Measurements from ENCODE around the gene TAPBP.
A peak's percentile ranks its signal among the peaks of the same experiment; 100 is the strongest.
"Not testable (repeated sequence)": the region's sequence is repeated elsewhere in the genome, so short reads cannot be mapped to it uniquely, and the experiment has no call there.

The TAPBP gene

GRCh38 chr6:33271468-33272274 is 42.2 kb downstream of the TAPBP start, which contains the start of the genes RPS18 and VPS52:
Gene RPS18, plus strand, starts transcription at chr6:33272075. Its CDS starts 45 bp downstream, at chr6:33272120.
Gene VPS52, minus strand, starts transcription at chr6:33271876. Its CDS starts 201 bp downstream, at chr6:33271675.
- Mint-ChIP-seq H3K36me3 (peaks cover 25% of the 10 kb centered on the region), H3K4me1 (peaks cover 37% of the 10 kb centered on the region), H3K27ac (peak within 1 kb of the TSS; percentile 97), H3K27me3 (no peaks in the 10 kb centered on the region), H3K4me3 (peak within 1 kb of the TSS; percentile 98), H3K9me3 (no peaks in the 10 kb centered on the region)
- peak; percentile 93 to 95 for DNase-seq (ENCODE audit: low spot score in 2 of 2)
- peak; percentile 85 for ATAC-seq (ENCODE audit: low read depth)

- Mint-ChIP-seq H3K4me3 (peak overlapping the region; percentile 98), H3K36me3 (peaks cover 30% of the 10 kb centered on the region), H3K4me1 (peaks cover 31% of the 10 kb centered on the region), H3K27ac (peak overlapping the region; percentile 97), H3K9me3 (no peaks in the 10 kb centered on the region), H3K27me3 (no peaks in the 10 kb centered on the region)
- peak; percentile 25 for ATAC-seq (ENCODE audit: low read depth)
- no peak for DNase-seq (ENCODE audit: low spot score in 2 of 2)
Measured at GRCh38 chr6:33271117-33271467, 42.8 kb downstream of the TAPBP start.

- no peaks in the 10 kb centered on the region for H3K9me3 Mint-ChIP-seq
- no peak for DNase-seq (ENCODE audit: low spot score in 2 of 2)
- no peak overlapping the region for H3K4me3 Mint-ChIP-seq
- H3K27me3 Mint-ChIP-seq: no peaks in the 10 kb centered on the region
- no peaks in the 10 kb centered on the region for H3K4me1 Mint-ChIP-seq
- no peak for ATAC-seq (ENCODE audit: low read depth)
- H3K27ac Mint-ChIP-seq: no peak overlapping the region
- peaks cover 47% of the 10 kb centered on the region for H3K36me3 Mint-ChIP-seq
Measured at GRCh38 chr6:33264015-33264414, 49.9 kb downstream of the TAPBP start.

- not testable (repeated sequence) for H3K4me3 Mint-ChIP-seq; DNase-seq (ENCODE audit: low spot score in 2 of 2); H3K9me3 Mint-ChIP-seq; H3K27ac Mint-ChIP-seq; H3K4me1 Mint-ChIP-seq; H3K27me3 Mint-ChIP-seq; ATAC-seq (ENCODE audit: low read depth)
- H3K36me3 Mint-ChIP-seq: peaks cover 38% of the 10 kb centered on the region
Measured at GRCh38 chr6:33262490-33262889, 51.4 kb downstream of the TAPBP start.

GRCh38 chr6:33259032-33259431 is 54.8 kb downstream of the TAPBP start:
- H3K36me3 Mint-ChIP-seq: peaks cover 25% of the 10 kb centered on the region
- ATAC-seq (ENCODE audit: low read depth): no peak
- no peaks in the 10 kb centered on the region for H3K27me3 Mint-ChIP-seq

GRCh38 chr6:33254591-33254990 is 59.3 kb downstream of the TAPBP start:
- Mint-ChIP-seq H3K4me3 (no peak overlapping the region), H3K27me3 (no peaks in the 10 kb centered on the region), H3K4me1 (peaks cover 16% of the 10 kb centered on the region), H3K9me3 (no peaks in the 10 kb centered on the region), H3K36me3 (peaks cover 14% of the 10 kb centered on the region), H3K27ac (no peak overlapping the region)
- ATAC-seq (ENCODE audit: low read depth) (no peak), DNase-seq (ENCODE audit: low spot score in 2 of 2) (no peak)

More at GRCh38 chr6:33259032-33259431, 54.8 kb downstream of the TAPBP start:
- DNase-seq (ENCODE audit: low spot score in 2 of 2): no peak
- H3K9me3 Mint-ChIP-seq: no peaks in the 10 kb centered on the region
- no peak overlapping the region for H3K4me3 Mint-ChIP-seq
- no peak overlapping the region for H3K27ac Mint-ChIP-seq
- H3K4me1 Mint-ChIP-seq: no peaks in the 10 kb centered on the region

GRCh38 chr6:33252759-33253158 is 61.1 kb downstream of the TAPBP start:
- H3K27ac Mint-ChIP-seq: no peak overlapping the region
- H3K36me3 Mint-ChIP-seq: peaks cover 14% of the 10 kb centered on the region
- H3K4me1 Mint-ChIP-seq: peaks cover 26% of the 10 kb centered on the region
- ATAC-seq (ENCODE audit: low read depth) (no peak), DNase-seq (ENCODE audit: low spot score in 2 of 2) (no peak)
- H3K4me3 Mint-ChIP-seq: no peak overlapping the region
- no peaks in the 10 kb centered on the region for H3K9me3 Mint-ChIP-seq
- H3K27me3 Mint-ChIP-seq: no peaks in the 10 kb centered on the region

GRCh38 chr6:33251395-33252012 is 62.4 kb downstream of the TAPBP start:
- H3K9me3 Mint-ChIP-seq: no peaks in the 10 kb centered on the region

GRCh38 chr6:33250731-33251130 is 63.1 kb downstream of the TAPBP start:
- H3K27me3 Mint-ChIP-seq: no peaks in the 10 kb centered on the region
- ATAC-seq (ENCODE audit: low read depth): no peak
- H3K4me1 Mint-ChIP-seq: peaks cover 26% of the 10 kb centered on the region
- peak overlapping the region; percentile 82 for H3K27ac Mint-ChIP-seq
- DNase-seq (ENCODE audit: low spot score in 2 of 2): no peak
- peak overlapping the region; percentile 87 for H3K4me3 Mint-ChIP-seq
- H3K9me3 Mint-ChIP-seq: no peaks in the 10 kb centered on the region
- H3K36me3 Mint-ChIP-seq: peaks cover 13% of the 10 kb centered on the region

More at GRCh38 chr6:33251395-33252012, 62.4 kb downstream of the TAPBP start:
- Mint-ChIP-seq H3K4me3 (peak overlapping the region; percentile 2), H3K4me1 (peaks cover 26% of the 10 kb centered on the region), H3K27ac (no peak overlapping the region), H3K27me3 (no peaks in the 10 kb centered on the region), H3K36me3 (peaks cover 14% of the 10 kb centered on the region)
- ATAC-seq (ENCODE audit: low read depth) (no peak), DNase-seq (ENCODE audit: low spot score in 2 of 2) (no peak)

GRCh38 chr6:33249732-33250630 is 63.9 kb downstream of the TAPBP start:
- H3K36me3 Mint-ChIP-seq: peaks cover 11% of the 10 kb centered on the region
- H3K4me3 Mint-ChIP-seq: peak overlapping the region; percentile 87
- ATAC-seq (ENCODE audit: low read depth) (no peak), DNase-seq (ENCODE audit: low spot score in 2 of 2) (no peak)
- H3K9me3 Mint-ChIP-seq: no peaks in the 10 kb centered on the region
- H3K27ac Mint-ChIP-seq: peak overlapping the region; percentile 85
- H3K27me3 Mint-ChIP-seq: no peaks in the 10 kb centered on the region
- H3K4me1 Mint-ChIP-seq: peaks cover 26% of the 10 kb centered on the region

All from memory B cell (primary cell).